HG02885 (cell line): ENCODE measurements around the gene PCDHB9.
"Not testable (repeated sequence)": the region's sequence is repeated elsewhere in the genome, so short reads cannot be mapped to it uniquely, and the experiment has no call there.

Experiments
- ATAC-seq: cut with Tn5 transposase; IDR thresholded peaks from one replicate; pipeline ENCODE4 v1.9.1; 2021; ENCODE audit warnings: mild to moderate bottlenecking; ENCODE audit not compliant: unreplicated experiment, poor library complexity

PCDHB9 gene

GRCh38 chr5:141234109-141234667, 47.2 kb downstream of the PCDHB9 start:
- no peak for ATAC-seq

- ATAC-seq = not testable (repeated sequence)
Observed at GRCh38 chr5:141235922-141236321, 49.0 kb downstream of the PCDHB9 start.

- no peak for ATAC-seq
Observed at GRCh38 chr5:141236516-141237313, 49.8 kb downstream of the PCDHB9 start.
